ENCODE results near the gene GOLGA3. TPM values are rescaled to one million over a fixed set of nuclear protein-coding genes. Genes with fewer than 3 reads are reported as not detected.
"Not testable (repeated sequence)": the region's sequence is repeated elsewhere in the genome, so short reads cannot be mapped to it uniquely, and the experiment has no call there.

Gene GOLGA3
- total RNA-seq, 1 donor from 2014 or later, result 33.0 TPM

DNA sequence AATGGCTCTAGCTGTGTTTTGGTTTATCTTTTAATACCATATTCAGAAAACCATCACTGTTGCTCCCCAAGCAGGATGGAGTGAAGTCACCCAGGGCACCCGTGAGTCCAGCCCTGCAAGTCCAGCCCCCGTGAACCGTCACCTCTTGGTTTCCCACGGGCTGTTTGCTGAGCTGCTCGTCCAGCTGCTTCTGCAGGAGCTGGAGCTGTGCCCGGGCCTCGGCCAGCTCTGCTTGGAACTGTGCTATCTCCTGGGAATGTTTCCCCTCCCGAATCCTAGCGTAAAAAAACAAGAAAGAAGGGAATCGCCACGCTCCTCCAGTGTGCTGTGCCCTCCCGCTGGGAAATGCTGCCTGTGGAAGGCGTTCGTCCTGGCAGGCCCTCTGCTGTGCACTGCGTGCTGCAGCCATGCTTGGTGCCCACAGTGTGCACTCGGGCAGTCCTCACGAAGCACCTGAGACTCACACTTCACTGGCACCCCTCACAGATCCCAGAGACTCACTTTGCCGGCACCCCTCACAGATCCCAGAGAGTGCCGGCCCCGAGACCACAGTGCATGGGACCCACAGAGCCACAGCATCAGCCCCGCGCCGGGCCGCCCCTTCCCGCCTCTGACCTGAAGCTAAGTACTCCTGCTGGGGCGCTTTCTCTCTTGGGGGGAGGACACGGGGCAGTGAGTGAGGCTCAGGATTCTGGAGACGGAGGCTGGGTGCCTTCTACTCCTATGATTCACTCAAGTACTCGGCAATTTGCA, 51.7 kb downstream of the GOLGA3 start:
- Histone ChIP-seq H3K4me3 (peak overlapping the region; percentile 8), H3K36me3 (peaks cover 96% of the 10 kb centered on the region), H3K27me3 (ENCODE audit: low read depth) (no peaks in the 10 kb centered on the region), H3K27ac (replicated peaks) (peak overlapping the region; percentile 60), H3K4me1 (peaks cover 20% of the 10 kb centered on the region), H3K9me3 (replicated peaks) (no peaks in the 10 kb centered on the region)
- TF ChIP-seq, protein P1, sequence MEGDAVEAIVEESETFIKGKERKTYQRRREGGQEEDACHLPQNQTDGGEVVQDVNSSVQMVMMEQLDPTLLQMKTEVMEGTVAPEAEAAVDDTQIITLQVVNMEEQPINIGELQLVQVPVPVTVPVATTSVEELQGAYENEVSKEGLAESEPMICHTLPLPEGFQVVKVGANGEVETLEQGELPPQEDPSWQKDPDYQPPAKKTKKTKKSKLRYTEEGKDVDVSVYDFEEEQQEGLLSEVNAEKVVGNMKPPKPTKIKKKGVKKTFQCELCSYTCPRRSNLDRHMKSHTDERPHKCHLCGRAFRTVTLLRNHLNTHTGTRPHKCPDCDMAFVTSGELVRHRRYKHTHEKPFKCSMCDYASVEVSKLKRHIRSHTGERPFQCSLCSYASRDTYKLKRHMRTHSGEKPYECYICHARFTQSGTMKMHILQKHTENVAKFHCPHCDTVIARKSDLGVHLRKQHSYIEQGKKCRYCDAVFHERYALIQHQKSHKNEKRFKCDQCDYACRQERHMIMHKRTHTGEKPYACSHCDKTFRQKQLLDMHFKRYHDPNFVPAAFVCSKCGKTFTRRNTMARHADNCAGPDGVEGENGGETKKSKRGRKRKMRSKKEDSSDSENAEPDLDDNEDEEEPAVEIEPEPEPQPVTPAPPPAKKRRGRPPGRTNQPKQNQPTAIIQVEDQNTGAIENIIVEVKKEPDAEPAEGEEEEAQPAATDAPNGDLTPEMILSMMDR (IDR thresholded peaks at IDR 0.05; ENCODE audit: borderline replicate concordance), result no peak
- intact Hi-C loops (cut with micrococcal nuclease), result no loop called here
- DNase-seq, result peak; percentile 83

DNA sequence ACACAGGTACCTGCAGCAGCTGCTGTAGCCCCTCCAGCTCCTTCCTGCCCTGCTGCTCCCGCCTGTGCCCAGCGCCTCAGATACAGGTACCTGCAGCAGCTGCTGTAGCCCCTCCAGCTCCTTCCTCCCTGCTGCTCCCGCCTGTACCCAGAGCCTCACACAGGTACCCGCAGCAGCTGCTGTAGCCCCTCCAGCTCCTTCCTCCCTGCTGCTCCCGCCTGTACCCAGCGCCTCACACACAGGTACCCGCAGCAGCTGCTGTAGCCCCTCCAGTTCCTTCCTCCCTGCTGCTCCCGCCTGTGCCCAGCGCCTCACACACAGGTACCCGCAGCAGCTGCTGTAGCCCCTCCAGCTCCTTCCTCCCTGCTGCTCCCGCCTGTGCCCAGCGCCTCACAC, 52.4 kb downstream of the GOLGA3 start:
- H3K9me3 ChIP-seq (replicated peaks); intact Hi-C loops (cut with micrococcal nuclease); H3K4me3 ChIP-seq; H3K27me3 ChIP-seq (ENCODE audit: low read depth); DNase-seq: not testable (repeated sequence)
- Histone ChIP-seq H3K27ac (replicated peaks) (peak overlapping the region; percentile 60), H3K36me3 (peaks cover 96% of the 10 kb centered on the region), H3K4me1 (peaks cover 20% of the 10 kb centered on the region)

DNA sequence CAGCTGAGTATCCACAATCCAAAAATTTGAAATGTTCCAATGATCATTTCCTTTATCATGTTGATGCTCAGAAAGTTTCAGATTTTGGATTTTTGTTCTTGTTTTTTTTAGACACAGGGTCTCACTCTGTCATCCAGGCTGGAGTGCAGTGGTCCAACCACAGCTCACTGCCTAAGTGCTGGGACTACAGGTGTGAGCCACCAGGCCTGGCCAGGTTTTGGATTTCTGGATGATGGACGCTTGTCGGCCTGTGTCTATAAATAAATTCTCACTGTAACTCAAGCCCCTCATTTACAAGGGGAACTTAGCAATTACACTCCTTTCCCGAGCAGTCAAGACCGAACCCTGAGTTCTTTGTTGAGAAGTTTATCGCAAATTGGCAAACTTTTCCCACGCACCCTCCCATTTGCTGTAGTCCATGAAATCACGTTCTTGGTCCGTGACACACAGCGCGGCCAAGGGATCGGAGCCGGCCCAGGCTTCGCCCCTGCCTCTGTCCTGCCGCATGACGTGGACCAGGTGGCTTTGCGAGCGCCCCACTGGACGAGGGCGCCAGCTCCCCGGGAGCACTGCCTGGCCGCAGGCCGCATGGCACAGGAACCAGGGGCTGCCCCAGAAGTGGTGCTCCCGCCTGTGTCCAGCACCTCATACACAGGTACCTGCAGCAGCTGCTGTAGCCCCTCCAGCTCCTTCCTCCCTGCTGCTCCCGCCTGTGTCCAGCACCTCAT, 53.0 kb downstream of the GOLGA3 start:
- Histone ChIP-seq H3K36me3 (peaks cover 93% of the 10 kb centered on the region), H3K27ac (replicated peaks) (no peak overlapping the region)

DNA sequence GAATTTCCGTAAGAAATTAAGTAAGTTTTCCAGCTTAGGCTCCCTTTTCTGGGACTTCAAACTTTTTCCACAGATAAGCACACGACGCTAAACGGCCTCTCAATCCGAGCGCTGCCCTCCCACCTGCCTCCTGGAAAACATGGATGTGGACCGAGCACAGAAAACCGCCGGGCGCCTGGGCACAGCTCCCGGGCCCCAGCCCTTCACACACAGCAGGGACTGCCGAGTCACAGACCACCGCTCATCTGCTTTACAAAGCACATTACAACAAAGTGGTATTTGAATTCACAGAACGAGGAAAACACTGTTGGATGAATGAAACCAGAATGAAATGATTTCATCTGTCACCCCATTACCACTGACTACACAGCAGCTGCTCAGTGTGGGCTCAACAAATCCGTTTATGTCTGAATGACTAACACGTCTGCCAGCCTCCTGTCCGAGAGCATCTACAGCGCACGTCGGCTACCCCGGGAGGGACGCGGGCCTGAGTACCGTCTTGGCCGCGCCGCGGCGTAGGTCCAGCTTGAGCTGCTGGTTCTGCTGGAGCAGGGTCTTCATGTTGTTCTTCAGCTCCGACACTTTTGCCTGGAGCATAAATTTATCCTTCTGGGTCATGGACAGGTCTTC, 53.9 kb downstream of the GOLGA3 start:
- H3K4me1 ChIP-seq, result peaks cover 23% of the 10 kb centered on the region
- H3K27ac ChIP-seq (replicated peaks), result no peak overlapping the region
- H3K9me3 ChIP-seq (replicated peaks), result no peaks in the 10 kb centered on the region
- DNase-seq, result no peak
- H3K4me3 ChIP-seq, result no peak overlapping the region
- intact Hi-C loops (cut with micrococcal nuclease), result no loop called here
- TF ChIP-seq, protein P1 (IDR thresholded peaks at IDR 0.05; ENCODE audit: borderline replicate concordance), result no peak
- H3K36me3 ChIP-seq, result peaks cover 84% of the 10 kb centered on the region
- no peaks in the 10 kb centered on the region for H3K27me3 ChIP-seq (ENCODE audit: low read depth)

More for the DNA sequence above, 53.0 kb downstream of the GOLGA3 start:
- intact Hi-C loops (cut with micrococcal nuclease), result no loop called here
- Histone ChIP-seq H3K4me3 (no peak overlapping the region), H3K27me3 (ENCODE audit: low read depth) (no peaks in the 10 kb centered on the region), H3K4me1 (peaks cover 20% of the 10 kb centered on the region), H3K9me3 (replicated peaks) (no peaks in the 10 kb centered on the region)
- TF ChIP-seq, protein P1 (IDR thresholded peaks at IDR 0.05; ENCODE audit: borderline replicate concordance), result no peak
- DNase-seq, result no peak

DNA sequence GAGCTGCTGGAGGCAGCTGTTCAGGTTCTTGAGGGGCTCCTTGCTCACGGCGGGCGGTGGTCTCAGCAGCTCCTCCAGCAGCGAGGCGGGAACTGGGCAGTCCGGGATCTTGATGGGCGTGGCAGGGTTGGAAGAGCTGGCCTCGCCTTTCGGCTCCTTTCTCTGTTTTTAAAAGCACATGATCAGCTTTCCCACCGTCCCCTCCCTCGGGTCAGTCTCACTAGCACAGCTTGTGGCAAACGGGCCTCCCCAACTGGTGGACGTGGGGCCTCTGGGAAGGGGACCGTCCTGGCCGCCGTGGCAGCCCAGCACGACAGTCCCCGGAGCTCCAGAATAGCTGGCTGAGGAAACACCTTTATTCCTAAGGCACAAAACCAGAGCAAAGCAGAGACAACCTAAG, 54.5 kb downstream of the GOLGA3 start:
- DNase-seq, result no peak
- Histone ChIP-seq H3K27ac (replicated peaks) (no peak overlapping the region), H3K4me3 (no peak overlapping the region), H3K27me3 (ENCODE audit: low read depth) (no peaks in the 10 kb centered on the region), H3K4me1 (peaks cover 24% of the 10 kb centered on the region), H3K36me3 (peaks cover 80% of the 10 kb centered on the region), H3K9me3 (replicated peaks) (no peaks in the 10 kb centered on the region)
- intact Hi-C loops (cut with micrococcal nuclease), result no loop called here
- TF ChIP-seq, protein P1 (IDR thresholded peaks at IDR 0.05; ENCODE audit: borderline replicate concordance), result no peak
